H1 (cell line): ENCODE measurements around the gene HOXB13. TPM values are rescaled to one million over a fixed set of nuclear protein-coding genes. Genes with fewer than 3 reads are reported as not detected.

ENCODE experiments used
- HDAC6 ChIP-seq: IDR thresholded peaks from one replicate; pipeline ENCODE4 v1.7.1; 2012; ENCODE audit warnings: low read depth, mild to moderate bottlenecking, inconsistent platforms, low read length, moderate library complexity
- NRF1 ChIP-seq: IDR thresholded peaks from 2 replicates; pipeline ENCODE4 v1.6.1; 2011; ENCODE audit warnings: mild to moderate bottlenecking, low read depth, low read length, improper control_type of control experiment
- SIN3A ChIP-seq, 2 experiments: IDR thresholded peaks in 1 of 2; conservative IDR thresholded peaks in 1 of 2; 2 replicates each; pipeline ENCODE4 v1.6.1; 2011 to 2012; ENCODE audit warnings: low read length in 2 of 2, improper control_type of control experiment in 1 of 2, low read depth in 1 of 2, mild to moderate bottlenecking in 1 of 2
- SP1 ChIP-seq: IDR thresholded peaks from 2 replicates; pipeline ENCODE4 v1.6.1; 2011; ENCODE audit warnings: low read depth, low read length
- TAF1 ChIP-seq: IDR thresholded peaks from 2 replicates; pipeline ENCODE4 v1.6.1; 2011; ENCODE audit warnings: mild to moderate bottlenecking, low read depth, low read length
- TEAD4 ChIP-seq: IDR thresholded peaks from 2 replicates; pipeline ENCODE4 v1.6.1; 2012; ENCODE audit warnings: low read depth, low read length, inconsistent platforms, mixed read lengths
- USF2 ChIP-seq: IDR thresholded peaks from 2 replicates; pipeline ENCODE4 v1.6.1; 2011; ENCODE audit warnings: low read length, improper control_type of control experiment
- polyA plus RNA-seq, 7 experiments: library from polyadenylated mRNA; depleted of rRNA in 3 of 7; stranded (reverse) in 5 of 7; unstranded in 2 of 7; fragments of >200 nt in 5 of 7; fragments of 200-250 nt in 2 of 7; gene quantifications; 1 replicate in 5 of 7; 2 replicates in 1 of 7; 4 replicates in 1 of 7; pipeline versions ENCODE4 v1.2.1 to v1.2.3, GENCODE V29; 2011 to 2013; ENCODE audit warnings: missing spikeins in 2 of 7, mixed read lengths in 2 of 7
- total RNA-seq: library from RNA; stranded (reverse); fragmentation: NEBNext Ultra II Directional; extraction: Animal tissue kit (Norgen Biotek cat#: 25700); gene quantifications from 2 replicates; pipeline ENCODE4 v1.2.1, GENCODE V29; 2021

HOXB13 gene
- total and polyA plus RNA-seq, 2 of the 8 experiments (the other 6 are each of a cell fraction or from before 2014, with no cell fraction given), result not detected

- TF ChIP-seq SP1 (no peak), NRF1 (no peak), TEAD4 (no peak), SIN3A (conservative IDR thresholded peaks at IDR 0.05 in 1 of 2, IDR thresholded peaks at IDR 0.05 in 1 of 2; ENCODE audit: low read depth in 1 of 2, low read length in 2 of 2) (no peak), TAF1 (no peak), USF2 (no peak), HDAC6 (no peak)
These were observed 2.2 kb downstream of the HOXB13 start (continued) for GRCh38 chr17:48726114-48726915.
